ENCODE data around the gene REPS1.

The REPS1 gene

DNA sequence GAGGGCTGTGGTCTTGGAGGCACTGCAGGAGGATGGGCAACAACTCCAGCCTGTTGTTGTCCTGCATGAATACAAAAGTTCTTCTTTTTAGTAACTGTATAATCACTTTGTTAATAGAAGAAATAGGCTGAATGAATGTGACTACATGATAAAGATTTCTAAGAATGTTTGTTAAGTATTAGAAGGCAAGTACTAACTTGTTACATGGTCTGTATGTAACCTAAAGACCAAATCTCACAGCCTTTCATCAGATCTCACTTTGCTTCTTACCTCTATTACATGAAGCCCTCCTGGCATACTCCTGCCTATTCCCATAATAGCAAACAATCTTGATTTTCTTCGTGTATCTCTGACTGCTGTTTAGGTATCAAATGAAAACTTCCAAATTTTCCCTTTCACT is 73.4 kb downstream of the REPS1 start:
- DNase-seq: no peak

DNA sequence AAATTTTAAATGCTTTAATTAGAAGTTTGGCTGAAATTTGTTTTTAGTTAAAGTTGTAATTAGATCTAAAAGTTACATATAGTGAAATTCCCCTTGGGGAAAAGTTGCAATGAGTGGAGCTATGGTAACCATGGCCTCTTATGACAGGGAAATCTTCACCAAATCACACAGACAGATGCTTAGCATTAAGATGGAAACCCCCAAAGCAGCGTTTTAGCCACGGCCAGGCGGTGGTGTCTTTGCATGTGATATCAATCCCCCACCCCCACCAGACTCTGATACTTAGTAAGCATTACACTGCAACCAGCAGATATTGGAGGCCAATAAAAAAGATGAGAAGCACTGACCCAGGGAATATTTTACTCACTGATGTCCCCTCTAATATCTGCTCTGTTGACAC is 75.7 kb downstream of the REPS1 start:
- no peak for DNase-seq

DNA sequence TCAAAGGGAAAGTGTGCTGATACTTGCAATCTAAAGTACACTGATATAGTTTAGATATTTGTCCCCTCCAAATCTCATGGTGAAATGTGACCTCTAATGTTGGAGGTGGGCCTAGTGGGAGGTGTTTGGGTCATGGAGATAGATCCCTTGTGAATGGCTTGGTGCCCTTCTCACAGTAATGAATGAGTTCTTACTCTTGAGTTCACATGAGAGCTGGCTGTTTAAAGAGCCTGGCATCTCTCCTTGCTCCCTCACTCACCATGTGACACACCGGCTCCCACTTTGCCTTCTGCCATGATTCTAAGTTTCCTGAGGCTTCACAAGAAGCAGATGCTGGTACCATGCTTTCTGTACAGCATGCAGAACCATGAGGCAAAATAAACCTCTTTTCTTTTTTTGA is 78.1 kb downstream of the REPS1 start:
- no peak for DNase-seq

DNA sequence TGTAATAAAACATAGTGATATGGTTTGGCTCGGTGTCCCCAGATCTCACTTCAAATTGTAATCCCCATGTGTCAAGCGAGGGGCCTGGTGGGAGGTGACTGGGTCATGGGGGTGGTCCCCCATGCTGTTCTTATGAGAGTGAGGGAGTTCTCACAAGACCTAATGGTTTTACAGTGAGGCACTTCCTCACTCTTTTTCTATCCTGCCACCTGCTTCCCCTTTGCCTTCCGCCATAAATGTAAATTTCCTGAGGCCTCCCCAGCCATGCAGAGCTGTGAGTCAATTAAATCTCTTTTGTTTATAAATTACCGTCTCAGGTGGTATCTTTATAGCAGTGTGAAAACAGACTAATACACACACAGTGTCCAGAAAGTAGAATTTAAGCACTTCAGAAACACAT is 78.5 kb downstream of the REPS1 start:
- DNase-seq: no peak

DNA sequence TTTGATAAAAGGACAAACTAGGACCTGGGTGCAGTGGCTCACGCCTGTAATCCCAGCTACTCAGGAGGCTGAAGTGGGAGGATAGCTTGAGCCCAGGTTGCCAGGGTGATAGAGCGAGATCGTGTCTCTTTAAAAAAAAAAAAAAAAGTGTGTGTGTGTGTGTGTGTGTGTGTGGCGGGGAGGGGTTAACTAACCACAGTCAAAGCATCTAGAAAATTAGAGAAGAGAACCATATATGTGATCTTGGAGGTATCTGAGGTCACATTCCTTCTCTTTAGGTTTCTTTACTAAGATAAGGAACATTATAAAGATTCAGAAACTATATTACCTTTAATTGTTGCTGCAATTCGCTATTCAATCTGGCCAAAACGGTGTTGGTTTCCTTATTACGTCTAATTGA is 80.9 kb downstream of the REPS1 start:
- no peak for DNase-seq

DNA sequence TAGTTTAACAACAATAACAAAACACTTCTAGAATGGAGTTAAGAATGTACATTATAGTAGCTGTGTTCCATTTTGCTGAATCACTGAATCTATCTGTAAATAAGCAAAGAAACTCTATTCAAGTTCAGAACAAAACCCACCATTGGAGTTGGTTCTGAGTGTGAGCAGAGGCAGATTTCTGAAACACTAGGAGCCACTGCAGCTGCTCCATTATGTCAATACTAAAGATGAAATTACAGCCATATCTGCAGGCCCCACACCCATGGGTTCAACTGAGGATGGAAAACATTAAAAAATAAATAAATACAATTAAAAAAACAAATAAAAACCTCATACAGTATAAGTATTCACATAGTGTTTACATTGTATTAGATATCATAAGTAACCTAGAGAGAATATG is 91.0 kb downstream of the REPS1 start:
- DNase-seq: no peak

DNA sequence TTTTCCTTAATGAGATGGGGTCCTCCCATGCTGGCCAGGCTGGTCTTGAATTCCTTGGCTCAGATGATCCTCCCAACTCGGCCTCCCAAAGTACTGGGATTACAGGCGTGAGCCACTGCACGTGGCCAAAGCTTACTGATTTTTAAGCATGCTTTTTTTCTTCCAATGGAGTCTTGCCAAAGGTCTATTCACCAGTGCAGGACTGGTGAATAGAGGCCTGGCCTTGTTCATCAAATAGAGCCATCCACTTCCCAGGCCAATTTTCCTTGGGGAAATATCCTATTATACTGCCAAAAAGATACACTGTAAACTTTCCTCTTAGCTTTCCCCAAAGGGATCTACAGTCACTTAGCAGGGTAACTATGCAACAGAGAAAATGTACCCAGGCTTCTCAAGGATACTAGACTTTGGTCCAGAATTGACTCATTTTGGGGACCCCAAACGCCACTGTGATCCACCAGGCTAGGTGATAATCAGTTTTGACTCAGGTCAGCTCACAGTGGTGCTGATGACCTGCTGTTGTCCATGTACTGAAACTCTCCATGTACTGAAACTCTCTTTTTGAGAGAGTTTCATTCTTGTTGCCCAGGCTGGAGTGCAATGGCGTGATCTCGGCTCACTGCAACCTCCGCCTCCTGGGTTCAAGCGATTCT is 91.8 kb downstream of the REPS1 start:
- DNase-seq: no peak

DNA sequence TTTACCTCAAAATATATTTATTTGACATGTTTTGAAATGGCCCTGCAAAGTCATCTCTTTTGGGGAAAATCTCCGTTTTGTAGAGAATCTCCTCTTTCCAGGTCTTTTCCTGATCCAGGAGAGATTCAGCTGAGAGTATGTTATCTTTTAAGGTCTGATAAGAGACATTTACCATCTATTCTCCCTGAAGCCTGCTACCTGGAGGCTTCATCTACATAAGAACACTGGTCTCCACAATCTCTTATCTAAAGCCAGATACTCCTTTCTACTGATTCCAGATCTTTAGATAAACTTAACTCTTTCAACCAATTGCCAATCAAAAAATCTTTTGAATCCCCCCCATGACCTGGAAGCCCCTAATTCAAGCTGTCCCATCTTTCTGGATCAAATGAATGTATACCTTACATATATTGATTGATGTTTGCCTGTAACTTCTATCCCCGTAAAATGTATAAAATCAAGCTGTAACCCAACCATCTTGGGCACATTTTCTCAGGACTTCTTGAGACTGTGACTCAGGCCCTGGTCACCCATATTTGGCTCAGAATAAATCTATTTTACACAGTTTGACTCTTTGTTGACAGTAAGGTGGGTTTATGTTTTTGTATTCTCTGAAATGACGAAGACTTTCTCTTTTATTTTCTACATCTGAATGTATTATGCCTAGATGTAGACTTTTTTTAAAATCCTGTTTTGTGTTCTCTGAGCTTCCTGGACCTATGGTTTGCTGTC is 96.6 kb downstream of the REPS1 start:
- no peak for DNase-seq

DNA sequence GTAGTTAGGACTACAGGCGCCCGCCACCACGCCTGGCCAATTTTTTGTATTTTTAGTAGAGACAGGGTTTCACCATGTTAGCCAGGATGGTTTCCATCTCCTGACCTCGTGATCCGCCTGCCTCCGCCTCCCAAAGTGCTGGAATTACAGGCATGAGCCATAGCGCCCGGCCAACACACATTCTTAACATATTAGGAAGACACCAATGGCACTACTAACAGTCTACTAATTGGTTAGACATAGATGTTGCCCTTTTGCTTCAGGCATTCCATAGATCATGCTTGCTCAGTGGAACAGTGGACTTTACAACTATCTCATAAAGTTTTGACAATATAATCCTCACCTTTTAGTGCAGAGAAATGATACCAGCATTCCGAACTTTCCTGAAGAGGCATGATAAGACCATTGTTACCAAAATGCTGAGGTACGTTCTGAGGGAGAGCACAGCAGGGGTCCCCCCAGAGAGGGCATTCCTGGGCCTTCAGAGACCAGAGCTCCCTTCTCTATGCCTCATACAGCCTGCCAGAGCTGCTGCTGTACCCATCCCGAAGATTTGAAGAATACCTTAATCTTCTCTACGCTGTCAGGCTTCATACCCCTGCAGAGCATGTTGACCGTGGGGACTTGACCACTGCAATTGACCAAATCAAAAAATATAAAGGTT is 102.8 kb downstream of the REPS1 start:
- no peak for DNase-seq

DNA sequence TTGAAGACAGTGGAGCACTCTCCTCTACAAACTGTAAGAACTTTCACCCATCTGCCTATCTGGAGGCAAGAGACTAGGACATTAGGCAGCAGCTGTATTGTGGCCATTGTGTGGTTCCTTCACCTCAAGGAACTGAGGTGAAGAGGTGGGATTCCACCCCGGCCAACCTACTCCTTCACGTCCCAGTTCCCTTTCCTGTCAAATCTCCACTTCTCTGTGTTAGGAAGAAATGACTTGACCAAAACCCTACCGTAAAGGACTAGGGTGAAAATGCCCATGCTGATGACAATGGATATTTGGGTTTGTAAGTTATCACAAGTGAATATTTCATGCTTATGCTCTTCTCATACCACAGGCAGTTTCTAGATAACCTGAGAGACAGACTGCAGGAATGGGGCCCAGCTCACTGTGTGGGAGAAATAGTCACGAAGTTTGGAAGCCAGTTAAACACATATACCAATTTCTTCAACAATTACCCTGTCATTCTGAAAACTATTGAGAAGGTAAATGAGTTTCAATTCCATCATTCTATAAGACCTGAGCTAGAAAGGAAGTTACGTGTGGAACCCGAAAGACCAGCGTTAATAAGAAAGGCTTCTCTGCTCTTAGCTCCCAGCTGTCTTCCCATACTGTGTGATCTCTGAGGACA is 105.6 kb downstream of the REPS1 start:
- no peak for DNase-seq

DNA sequence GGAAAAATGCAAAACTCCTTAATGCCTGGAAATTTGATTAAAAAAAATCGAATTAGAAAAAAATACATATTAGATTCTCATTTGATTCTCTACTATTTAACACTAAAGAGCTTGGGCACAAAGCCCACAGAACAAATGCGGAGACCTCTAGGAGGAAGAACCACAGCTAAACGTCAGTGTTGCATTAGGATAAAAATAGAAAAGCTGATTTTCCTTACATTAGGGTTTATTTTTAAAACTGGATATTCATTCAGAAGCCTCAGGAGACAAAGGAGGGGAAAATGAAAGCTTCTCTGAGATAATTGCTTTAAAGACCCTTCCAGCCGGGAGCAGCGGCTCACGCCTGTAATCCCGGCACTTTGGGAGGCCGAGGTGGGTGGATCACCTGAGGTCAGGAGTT is 114.9 kb downstream of the REPS1 start:
- no peak for DNase-seq

DNA sequence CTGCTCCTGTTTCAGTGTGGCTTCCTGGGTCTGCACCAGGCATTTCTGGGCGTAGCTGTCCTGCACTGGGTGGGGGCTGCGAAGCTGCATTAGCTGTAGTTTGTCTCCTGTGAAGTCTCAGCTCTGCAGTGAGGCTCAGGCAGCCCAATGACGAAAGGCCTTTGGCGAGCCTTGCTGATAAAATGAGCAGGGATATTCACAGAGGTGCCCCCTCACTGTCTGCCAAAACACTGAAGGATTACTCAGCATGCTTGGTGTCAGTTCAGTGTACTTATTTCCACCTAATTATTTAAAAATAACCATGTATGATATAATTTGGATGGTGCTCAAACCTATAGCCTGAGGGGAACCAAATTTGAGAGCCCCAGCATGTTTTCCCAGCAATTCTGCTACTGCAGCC is 118.7 kb downstream of the REPS1 start:
- no peak for DNase-seq

DNA sequence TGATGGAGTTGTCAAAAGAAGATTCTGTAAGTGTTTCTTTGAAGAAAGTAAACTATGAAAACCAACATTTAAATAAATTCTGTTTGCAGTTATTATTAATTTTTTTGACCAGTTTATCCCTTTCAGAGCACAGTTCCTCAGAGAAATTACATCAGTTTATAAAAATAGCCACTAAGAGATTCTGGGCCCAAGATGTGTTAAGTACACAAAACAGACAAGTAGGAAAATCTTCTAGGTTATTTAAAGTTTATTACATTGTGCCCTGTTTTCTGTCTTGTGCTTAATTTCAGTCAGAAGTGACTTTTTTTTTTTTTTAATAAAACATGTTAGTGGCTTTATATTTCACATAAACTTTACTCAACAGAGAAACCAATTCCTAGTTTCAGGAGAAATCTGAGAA is 119.9 kb downstream of the REPS1 start:
- no peak for DNase-seq

DNA sequence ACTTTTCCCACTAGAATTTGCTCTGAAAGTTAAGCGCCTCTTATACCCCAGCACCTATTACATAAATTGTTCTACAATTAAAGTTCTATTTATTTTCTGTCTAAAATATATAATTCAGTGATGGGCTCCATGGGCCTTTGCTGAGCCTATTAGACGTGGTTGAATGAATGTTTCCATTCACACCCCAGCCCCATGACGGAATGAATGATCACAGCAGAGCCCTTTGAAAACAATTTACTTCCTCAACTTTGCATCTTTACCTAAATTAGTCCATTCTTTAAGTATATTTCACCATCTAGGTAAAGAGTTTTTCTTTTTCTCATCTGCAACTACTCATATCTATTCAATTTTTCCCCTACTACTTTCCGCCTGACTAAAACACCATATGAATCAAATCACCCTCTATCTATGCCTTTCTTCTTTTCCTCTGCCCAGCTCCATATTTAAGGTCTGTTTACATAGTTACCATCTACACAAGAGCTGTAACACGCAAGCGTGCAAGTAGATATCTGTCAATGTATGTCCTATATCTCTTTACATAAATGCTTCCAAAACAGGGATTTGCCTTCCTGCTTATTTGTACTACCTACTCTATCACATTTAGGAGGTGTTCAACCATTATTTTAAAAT is 122.5 kb downstream of the REPS1 start:
- no peak for DNase-seq

DNA sequence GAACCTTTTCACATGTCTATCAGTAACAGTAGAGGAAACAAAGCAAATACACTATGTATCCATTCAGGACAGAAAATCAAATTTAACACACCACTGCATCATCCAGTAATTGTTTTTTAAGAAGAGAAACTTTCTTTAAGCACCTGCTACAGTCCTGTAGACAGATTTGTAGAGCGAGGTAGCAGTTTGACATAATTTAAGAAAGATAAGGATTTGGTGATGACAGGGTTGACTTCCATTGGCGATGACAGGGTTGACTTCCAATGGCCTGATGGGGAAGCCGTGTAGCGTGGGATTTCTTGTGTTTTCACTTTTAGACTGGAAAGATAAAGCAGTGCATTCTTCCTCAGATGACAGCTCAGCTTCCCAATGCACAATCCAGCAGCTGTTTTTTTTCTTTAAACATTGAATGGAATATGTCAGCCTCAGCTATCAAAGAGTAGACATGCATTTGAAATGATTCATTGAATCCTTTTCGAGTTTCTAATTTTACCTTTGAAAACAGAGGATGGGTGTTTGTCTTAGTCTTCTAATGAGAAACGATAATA is 123.6 kb downstream of the REPS1 start:
- no peak for DNase-seq

DNA sequence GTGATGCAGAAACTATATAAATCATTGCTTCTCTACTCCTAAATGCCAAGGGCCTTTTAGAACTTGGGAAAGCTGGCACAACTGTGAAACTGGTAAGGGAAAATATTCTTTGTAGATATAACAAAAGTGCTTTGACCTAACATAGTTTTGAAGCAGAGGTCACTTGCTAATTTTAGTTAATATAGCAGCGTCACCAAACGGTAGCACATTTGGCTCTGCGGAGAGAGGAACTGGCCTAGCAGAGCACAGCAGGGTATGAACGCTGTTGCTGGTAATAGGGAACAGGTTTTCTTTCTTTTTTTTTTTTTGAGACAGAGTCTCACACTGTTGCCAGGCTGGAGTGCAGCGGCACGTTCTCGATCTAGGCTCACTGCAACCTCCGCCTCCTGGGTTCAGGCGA is 124.7 kb downstream of the REPS1 start:
- no peak for DNase-seq

DNA sequence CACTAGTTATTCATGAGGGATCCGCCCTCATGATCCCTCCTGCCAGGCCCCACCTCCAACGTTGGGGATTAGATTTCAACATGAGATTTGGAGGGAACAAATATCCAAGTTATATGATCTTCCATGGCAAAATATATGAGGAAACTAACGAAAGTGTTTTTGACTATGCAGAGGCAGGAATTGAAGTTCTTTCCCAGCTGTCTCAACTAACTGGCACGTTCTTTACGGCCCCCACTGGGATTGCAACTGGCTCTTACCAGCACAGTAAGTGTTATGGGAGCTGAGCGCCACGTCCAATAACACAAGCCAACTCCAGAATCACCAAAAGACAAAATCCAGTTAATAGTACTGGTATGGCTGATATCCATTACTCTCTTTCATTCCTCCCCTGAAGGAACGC is 125.6 kb downstream of the REPS1 start:
- DNase-seq: no peak

DNA sequence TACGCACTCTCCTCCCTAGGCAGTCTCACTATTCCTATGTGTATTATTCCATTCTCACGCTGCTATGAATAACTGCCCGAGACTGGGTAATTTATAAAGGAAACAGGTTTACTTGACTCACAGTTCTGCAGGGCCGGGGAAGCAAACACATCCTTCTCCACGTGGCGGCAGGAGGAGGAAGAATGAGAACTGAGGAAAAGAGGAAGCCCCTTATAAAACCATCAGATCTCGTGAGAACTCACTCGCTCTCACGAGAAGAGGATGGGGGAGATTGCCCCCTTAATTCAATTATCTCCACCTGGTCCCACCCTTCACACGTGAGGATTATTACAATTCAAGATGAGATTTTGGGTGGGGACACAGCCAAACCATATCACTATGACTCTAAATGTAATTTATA is 130.3 kb downstream of the REPS1 start:
- no peak for DNase-seq

DNA sequence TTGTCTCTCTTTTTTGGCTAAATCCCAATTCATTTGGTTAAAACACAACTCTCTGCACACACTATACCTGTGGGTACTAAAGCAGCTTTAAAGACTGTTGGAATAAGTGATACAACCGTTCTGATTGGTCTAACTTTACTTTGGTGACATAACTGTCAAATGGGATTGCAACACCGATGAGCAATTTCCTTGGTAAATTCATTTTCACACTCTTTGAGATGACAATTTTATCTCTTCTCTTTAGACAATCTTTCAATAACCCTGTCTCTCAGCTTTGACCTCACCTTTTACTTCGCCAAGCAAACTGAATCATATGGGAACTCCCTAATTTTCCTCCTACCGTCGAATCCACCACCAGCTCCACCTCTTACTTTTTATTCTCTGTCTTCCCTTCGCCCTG is 131.4 kb downstream of the REPS1 start:
- DNase-seq: no peak

All from activated CD4-positive, alpha-beta T cell treated with anti-CD3 and anti-CD28 coated beads for 1 hour (primary cell).